PC-9 (cell line): ENCODE data around the gene PTOV1. TPM values are rescaled to one million over a fixed set of nuclear protein-coding genes. Genes with fewer than 3 reads are reported as not detected.

Experiments used
- BruUV-seq: library from RNA; stranded (reverse); fragments of 400-500 nt; replicated peaks from 2 replicates; lab custom pipeline; 2021; lab: Mats Ljungman, UMichigan
- CTCF ChIA-PET: fragments of 300-600 bp; sonication (Branson Sonifier 250); formaldehyde crosslinking; loops from one replicate; lab custom pipeline; 2022; ENCODE audit warnings: antibody characterized with exemption; lab: Charles Lee
- POLR2A ChIA-PET: fragments of 300-600 bp; sonication (Branson Sonifier 250); formaldehyde crosslinking; loops from one replicate; lab custom pipeline; 2022; ENCODE audit warnings: antibody characterized with exemption; ENCODE audit not compliant: unreplicated experiment; lab: Charles Lee
- DNase-seq, 2 experiments: peaks; one replicate each; pipeline versions ENCODE4 v3.0.0 to v3.0.0-alpha.2; 2015 to 2022; ENCODE audit warnings: mixed read lengths in 1 of 2
- H2AFZ ChIP-seq: fragments of 200-600 bp; sonication (generic); 2 replicates; pipeline ENCODE4 v1.8.1; 2017; ENCODE audit warnings: antibody characterized with exemption
- H3F3A ChIP-seq: fragments of 200-600 bp; sonication (generic); 2 replicates; pipeline ENCODE4 v1.8.1; 2017; ENCODE audit warnings: antibody characterized with exemption, mild to moderate bottlenecking, low read depth; ENCODE audit not compliant: insufficient read depth
- H3K27ac ChIP-seq: fragments of 200-600 bp; sonication (generic); 2 replicates; pipeline ENCODE4 v1.6.1; 2016; ENCODE audit warnings: mixed run types
- H3K27me3 ChIP-seq: fragments of 200-600 bp; sonication (generic); 2 replicates; pipeline ENCODE4 v1.6.1; 2016; ENCODE audit warnings: low read depth, mixed run types; ENCODE audit not compliant: insufficient read depth
- H3K36me3 ChIP-seq: fragments of 200-600 bp; sonication (generic); 2 replicates; pipeline ENCODE4 v1.6.1; 2016; ENCODE audit warnings: low read depth, mixed run types
- H3K4me1 ChIP-seq: fragments of 200-600 bp; sonication (generic); replicated peaks from 2 replicates; pipeline ENCODE4 v1.6.1; 2016; ENCODE audit warnings: mixed run types; ENCODE audit not compliant: insufficient read depth
- H3K4me2 ChIP-seq: fragments of 200-600 bp; sonication (generic); 2 replicates; pipeline ENCODE4 v1.6.1; 2017; ENCODE audit warnings: mixed run types
- H3K4me3 ChIP-seq: fragments of 200-600 bp; sonication (generic); 2 replicates; pipeline ENCODE4 v1.6.1; 2016; ENCODE audit warnings: mixed run types
- H3K79me2 ChIP-seq: fragments of 200-600 bp; sonication (generic); 2 replicates; pipeline ENCODE4 v1.6.1; 2017; ENCODE audit warnings: low read depth, mixed run types
- H3K9me2 ChIP-seq: fragments of 200-600 bp; sonication (generic); 2 replicates; pipeline ENCODE4 v1.8.1; 2017; ENCODE audit warnings: mild to moderate bottlenecking; ENCODE audit not compliant: insufficient read depth
- H3K9me3 ChIP-seq: fragments of 200-600 bp; sonication (generic); 2 replicates; pipeline ENCODE4 v1.8.1; 2016; ENCODE audit warnings: low read depth; ENCODE audit not compliant: insufficient read depth
- H4K20me1 ChIP-seq: fragments of 200-600 bp; sonication (generic); 2 replicates; pipeline ENCODE4 v1.8.1; 2017; ENCODE audit not compliant: insufficient read depth
- CTCF ChIP-seq: fragments of 200-600 bp; sonication (generic); conservative IDR thresholded peaks from 2 replicates; pipeline ENCODE4 v1.6.1; 2017; ENCODE audit warnings: mixed run types, antibody characterized with exemption, mild to moderate bottlenecking, moderate library complexity
- EZH2 ChIP-seq: fragments of 200-600 bp; sonication (generic); IDR thresholded peaks from 2 replicates; pipeline ENCODE4 v1.8.0; 2017; ENCODE audit warnings: antibody characterized with exemption, low read depth
- intact Hi-C: fragments of 100-400 bp; cut with micrococcal nuclease; formaldehyde crosslinking; loops from one replicate; pipeline ENCODE4 v1.10.0; 2022; ENCODE audit not compliant: unreplicated experiment
- total RNA-seq: library from RNA; stranded (reverse); gene quantifications from 2 replicates; pipeline ENCODE4 v1.2.3, GENCODE V29; 2021

The PTOV1 gene
- total RNA-seq, 1 experiment from 2014 or later: 155 TPM

- POLR2A ChIA-PET: interaction anchor here (0.7 kb wide), 1 partner anchor 238 kb away, joined by 7 read pairs; the partner anchor contains the start of gene RRAS
- Histone ChIP-seq H3K9me2 (no peaks in the 10 kb centered on the region), H4K20me1 (peaks cover 31% of the 10 kb centered on the region), H3F3A (0 out of 2 replicates have a peak, but pooled peaks cover 17% of the 10 kb centered on the region), H3K4me1 (peaks cover 21% of the 10 kb centered on the region), H3K27me3 (no peaks in the 10 kb centered on the region), H3K36me3 (peaks cover 25% of the 10 kb centered on the region; the same call in 1 of the 2 replicates), H3K4me2 (peak overlapping the region; percentile 87), H3K79me2 (peaks cover 45% of the 10 kb centered on the region), H3K4me3 (peak overlapping the region; percentile 79), H3K27ac (peak overlapping the region; percentile 92), H3K9me3 (no peaks in the 10 kb centered on the region), H2AFZ (peak overlapping the region; percentile 75)
- CTCF ChIA-PET: no interaction called here
- TF ChIP-seq CTCF: no peak
- no peak for TF ChIP-seq EZH2
- intact Hi-C loops: loop anchor here (1.0 to 5.0 kb wide), 12 partner anchors 9 to 515 kb away; partner anchors contain the start of genes AP2A1, ATF5, DKKL1 and FUZ
- peak; percentile 92 to 98 for DNase-seq
- BruUV-seq: no TSS peak
Observed at GRCh38 chr19:49877879-49878743, 27.2 kb downstream of the PTOV1 start.

GRCh38 chr19:49878744-49879070 lies 27.7 kb downstream of the PTOV1 start:
- intact Hi-C loops: loop anchor here (5.0 kb wide), 2 partner anchors 49 to 149 kb away; partner anchors contain the start of genes ATF5, NUP62, VRK3 and ZNF473
- no peak for TF ChIP-seq EZH2
- TF ChIP-seq CTCF: no peak
- peaks cover 21% of the 10 kb centered on the region for H3K4me1 ChIP-seq
- H2AFZ ChIP-seq: no peak overlapping the region
- BruUV-seq: TSS peak; percentile 54
- peak overlapping the region; percentile 87 for H3K4me2 ChIP-seq
- 0 out of 2 replicates have a peak, but pooled peaks cover 17% of the 10 kb centered on the region for H3F3A ChIP-seq
- H3K27me3 ChIP-seq: no peaks in the 10 kb centered on the region
- ChIA-PET POLR2A (no interaction called here), CTCF (no interaction called here)
- H3K36me3 ChIP-seq: peaks cover 31% of the 10 kb centered on the region; the same call in 1 of the 2 replicates
- peak overlapping the region; percentile 92; the same call in 1 of the 2 replicates for H3K27ac ChIP-seq
- peaks cover 31% of the 10 kb centered on the region for H4K20me1 ChIP-seq
- H3K79me2 ChIP-seq: peaks cover 42% of the 10 kb centered on the region
- H3K4me3 ChIP-seq: peak overlapping the region; percentile 79
- no peaks in the 10 kb centered on the region for H3K9me3 ChIP-seq
- H3K9me2 ChIP-seq: no peaks in the 10 kb centered on the region
- no peak for DNase-seq

GRCh38 chr19:49879243-49879963 lies 28.4 kb downstream of the PTOV1 start:
- intact Hi-C loops: loop anchor here (5.0 kb wide), 2 partner anchors 48 to 148 kb away; partner anchors contain the start of genes ATF5, NUP62, VRK3 and ZNF473
- no peak for TF ChIP-seq CTCF
- no peak for TF ChIP-seq EZH2
- CTCF ChIA-PET: no interaction called here
- Histone ChIP-seq H2AFZ (no peak overlapping the region), H3K4me3 (no peak overlapping the region), H3K4me1 (peaks cover 21% of the 10 kb centered on the region), H3F3A (0 out of 2 replicates have a peak, but pooled peaks cover 17% of the 10 kb centered on the region), H3K27ac (no peak overlapping the region), H3K9me3 (no peaks in the 10 kb centered on the region), H4K20me1 (peaks cover 26% of the 10 kb centered on the region), H3K36me3 (peaks cover 29% of the 10 kb centered on the region; the same call in 1 of the 2 replicates), H3K4me2 (peak overlapping the region; percentile 87; the same call in 1 of the 2 replicates), H3K9me2 (no peaks in the 10 kb centered on the region), H3K79me2 (peaks cover 35% of the 10 kb centered on the region), H3K27me3 (no peaks in the 10 kb centered on the region)
- BruUV-seq: no TSS peak
- DNase-seq: no peak
- POLR2A ChIA-PET: interaction anchor here (0.7 kb wide), 1 partner anchor 51 kb away, joined by 6 read pairs; no protein-coding TSS in a partner anchor
